GM12873 (cell line): ENCODE results near the gene DBT.

Experiments used
- TF ChIP-seq, protein P1 (sequence below): IDR thresholded peaks from 2 replicates; pipeline ENCODE4 v1.5.1; 2012; ENCODE audit warnings: low read depth, mild to moderate bottlenecking, moderate library complexity, low read length, control low read depth; ENCODE audit not compliant: insufficient read depth; ENCODE audit errors: missing control alignments

The DBT gene

DNA sequence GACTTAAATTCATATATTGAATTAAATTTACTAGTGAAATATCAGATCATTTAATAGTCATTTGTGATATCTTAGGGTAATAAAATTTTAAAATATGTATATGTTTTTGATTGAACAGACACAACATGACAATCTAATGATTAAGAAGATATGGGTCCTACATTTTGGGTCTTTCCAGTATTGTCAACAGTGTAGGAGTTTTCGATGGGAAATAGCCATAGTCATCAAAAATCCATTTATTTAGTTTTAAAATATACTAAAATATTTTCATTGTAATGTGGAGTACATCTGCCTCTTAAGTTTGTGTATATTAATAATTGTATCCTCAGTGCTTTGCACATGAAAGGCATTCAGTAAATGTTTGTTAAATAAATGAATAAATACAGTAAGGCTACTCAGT is 102.7 kb downstream of the DBT start:
- TF ChIP-seq, protein P1, sequence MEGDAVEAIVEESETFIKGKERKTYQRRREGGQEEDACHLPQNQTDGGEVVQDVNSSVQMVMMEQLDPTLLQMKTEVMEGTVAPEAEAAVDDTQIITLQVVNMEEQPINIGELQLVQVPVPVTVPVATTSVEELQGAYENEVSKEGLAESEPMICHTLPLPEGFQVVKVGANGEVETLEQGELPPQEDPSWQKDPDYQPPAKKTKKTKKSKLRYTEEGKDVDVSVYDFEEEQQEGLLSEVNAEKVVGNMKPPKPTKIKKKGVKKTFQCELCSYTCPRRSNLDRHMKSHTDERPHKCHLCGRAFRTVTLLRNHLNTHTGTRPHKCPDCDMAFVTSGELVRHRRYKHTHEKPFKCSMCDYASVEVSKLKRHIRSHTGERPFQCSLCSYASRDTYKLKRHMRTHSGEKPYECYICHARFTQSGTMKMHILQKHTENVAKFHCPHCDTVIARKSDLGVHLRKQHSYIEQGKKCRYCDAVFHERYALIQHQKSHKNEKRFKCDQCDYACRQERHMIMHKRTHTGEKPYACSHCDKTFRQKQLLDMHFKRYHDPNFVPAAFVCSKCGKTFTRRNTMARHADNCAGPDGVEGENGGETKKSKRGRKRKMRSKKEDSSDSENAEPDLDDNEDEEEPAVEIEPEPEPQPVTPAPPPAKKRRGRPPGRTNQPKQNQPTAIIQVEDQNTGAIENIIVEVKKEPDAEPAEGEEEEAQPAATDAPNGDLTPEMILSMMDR = no peak

DNA sequence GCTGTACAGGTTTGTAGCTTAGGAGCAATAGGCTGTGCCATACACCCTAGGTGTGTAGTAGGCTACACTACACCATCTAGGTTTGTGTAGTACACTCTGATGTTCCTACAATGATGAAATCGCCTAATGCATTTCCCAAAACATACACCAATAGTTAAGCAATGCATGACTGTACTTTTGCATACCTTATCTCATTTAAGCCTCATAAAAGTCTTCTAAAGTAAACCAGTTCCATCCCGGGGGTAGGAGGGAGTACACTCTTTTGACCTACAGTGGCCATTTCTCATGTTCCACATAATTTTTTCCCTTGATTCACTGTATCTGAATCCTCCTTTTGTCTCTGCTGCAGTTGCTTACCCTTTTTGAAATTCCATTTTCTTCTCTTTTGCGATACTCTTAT is 104.5 kb downstream of the DBT start:
- TF ChIP-seq, protein P1 = no peak

- TF ChIP-seq, protein P1 = no peak
Observed at GRCh38 chr1:100142343-100142742, 107.3 kb downstream of the DBT start.

GRCh38 chr1:100141192-100141591 is 108.4 kb downstream of the DBT start:
- TF ChIP-seq, protein P1 = no peak

- TF ChIP-seq, protein P1 = no peak
Observed at GRCh38 chr1:100137602-100138001, 112.0 kb downstream of the DBT start.
